M059J (cell line): ENCODE results near the gene NT5DC3. TPM values are rescaled to one million over a fixed set of nuclear protein-coding genes. Genes with fewer than 3 reads are reported as not detected.
"Not testable (repeated sequence)": the region's sequence is repeated elsewhere in the genome, so short reads cannot be mapped to it uniquely, and the experiment has no call there.

Experiments
- DNase-seq: peaks from one replicate; pipeline ENCODE4 v3.0.0-alpha.2; 2012; ENCODE audit warnings: low read depth
- total RNA-seq: library from RNA; depleted of rRNA; stranded (reverse); fragments of >200 nt; shearing (Covaris generic); gene quantifications from 2 replicates; pipeline ENCODE4 v1.2.3, GENCODE V29; 2014

Gene NT5DC3
- total RNA-seq, 1 experiment from 2014 or later, result 10.4 TPM

- DNase-seq, result no peak
Observed at GRCh38 chr12:103810111-103810510, 30.9 kb downstream of the NT5DC3 start.

GRCh38 chr12:103809639-103810038, 31.4 kb downstream of the NT5DC3 start:
- DNase-seq, result not testable (repeated sequence)

GRCh38 chr12:103809154-103809553, 31.9 kb downstream of the NT5DC3 start:
- DNase-seq, result no peak

- DNase-seq, result no peak
Observed at GRCh38 chr12:103808239-103808880, 32.7 kb downstream of the NT5DC3 start.

- no peak for DNase-seq
Observed at GRCh38 chr12:103807561-103808238, 33.3 kb downstream of the NT5DC3 start.

- DNase-seq, result peak; percentile 88
Observed at GRCh38 chr12:103806803-103807202, 34.2 kb downstream of the NT5DC3 start.

- DNase-seq, result no peak
Observed at GRCh38 chr12:103805655-103806360, 35.2 kb downstream of the NT5DC3 start.

GRCh38 chr12:103803847-103804246, 37.2 kb downstream of the NT5DC3 start:
- no peak for DNase-seq

- no peak for DNase-seq
Observed at GRCh38 chr12:103802586-103802886, 38.5 kb downstream of the NT5DC3 start.

GRCh38 chr12:103801709-103802585, 39.1 kb downstream of the NT5DC3 start:
- DNase-seq, result peak; percentile 72

GRCh38 chr12:103799857-103800771, 40.9 kb downstream of the NT5DC3 start:
- peak; percentile 39 for DNase-seq

- no peak for DNase-seq
Observed at GRCh38 chr12:103799504-103799856, 41.6 kb downstream of the NT5DC3 start.

GRCh38 chr12:103798586-103798985, 42.4 kb downstream of the NT5DC3 start:
- DNase-seq, result no peak

- DNase-seq, result no peak
Observed at GRCh38 chr12:103794309-103795213, 46.5 kb downstream of the NT5DC3 start.

- DNase-seq, result no peak
Observed at GRCh38 chr12:103793512-103794045, 47.5 kb downstream of the NT5DC3 start.

- DNase-seq, result no peak
Observed at GRCh38 chr12:103793046-103793445, 48.0 kb downstream of the NT5DC3 start.

- peak; percentile 47 for DNase-seq
Observed at GRCh38 chr12:103791350-103791920, 49.6 kb downstream of the NT5DC3 start.

- DNase-seq, result no peak
Observed at GRCh38 chr12:103786201-103786600, 54.8 kb downstream of the NT5DC3 start.
